SK-N-SH (cell line): ENCODE results near the gene NALCN. TPM values are rescaled to one million over a fixed set of nuclear protein-coding genes. Genes with fewer than 3 reads are reported as not detected.

Experiments used
- CTCF ChIA-PET: fragments of 300-600, 350-600 bp; formaldehyde crosslinking; extraction: SDS; loops from one replicate; lab custom pipeline; 2021; lab: Yijun Ruan, JAX
- POLR2A ChIA-PET: fragments of 350-600 bp; sonication (Branson Sonifier 250); formaldehyde crosslinking; extraction: SDS; loops from one replicate; lab custom pipeline; 2020; ENCODE audit warnings: antibody characterized with exemption, inconsistent platforms; lab: Yijun Ruan, JAX
- DNase-seq: peaks from one replicate; pipeline ENCODE4 v3.0.0; 2012
- H2AFZ ChIP-seq: fragments of 200-600 bp; sonication (generic); 2 replicates; pipeline ENCODE4 v1.8.1; 2016; ENCODE audit warnings: antibody characterized with exemption, mild to moderate bottlenecking, low read depth
- H3F3A ChIP-seq: fragments of 200-600 bp; sonication (generic); replicated peaks from 2 replicates; pipeline ENCODE3; 2016; ENCODE audit warnings: antibody characterized with exemption, mild to moderate bottlenecking; ENCODE audit not compliant: insufficient read depth
- H3K27ac ChIP-seq, 2 experiments: fragments of 200-500 bp in 1 of 2; fragments of 200-600 bp in 1 of 2; sonication (Bioruptor generic) in 1 of 2; sonication (generic), shearing (Covaris generic) in 1 of 2; 2 replicates each; pipeline versions ENCODE4 v1.5.1 to v1.6.1; 2014 to 2016; ENCODE audit warnings: low read depth in 2 of 2, inconsistent platforms in 1 of 2, low read length in 1 of 2, mild to moderate bottlenecking in 1 of 2, mixed read lengths in 1 of 2
- H3K27me3 ChIP-seq: fragments of 200-600 bp; sonication (generic), shearing (Covaris generic); 2 replicates; pipeline ENCODE4 v1.6.1; 2016; ENCODE audit warnings: mixed run types; ENCODE audit not compliant: insufficient read depth
- H3K36me3 ChIP-seq, 2 experiments: fragments of 200-500 bp in 1 of 2; fragments of 200-600 bp in 1 of 2; sonication (Bioruptor generic) in 1 of 2; sonication (generic) in 1 of 2; replicated peaks in 1 of 2; 2 replicates each; pipeline versions ENCODE3 to v1.5.1; 2014 to 2016; ENCODE audit warnings: low read length in 1 of 2, mild to moderate bottlenecking in 1 of 2; ENCODE audit not compliant: insufficient read depth in 2 of 2, control insufficient read depth in 1 of 2
- H3K4me1 ChIP-seq, 2 experiments: fragments of 200-500 bp in 1 of 2; fragments of 200-600 bp in 1 of 2; sonication (Bioruptor generic) in 1 of 2; sonication (generic), shearing (Covaris generic) in 1 of 2; 2 replicates each; pipeline versions ENCODE4 v1.5.1 to v1.6.1; 2014 to 2016; ENCODE audit warnings: low read depth in 1 of 2, low read length in 1 of 2, mixed run types in 1 of 2; ENCODE audit not compliant: insufficient read depth in 2 of 2, control insufficient read depth in 1 of 2
- H3K4me2 ChIP-seq: fragments of 200-600 bp; sonication (generic), shearing (Covaris generic); 2 replicates; pipeline ENCODE4 v1.6.1; 2017; ENCODE audit warnings: mixed run types
- H3K4me3 ChIP-seq, 2 experiments: fragments of 200-500 bp in 1 of 2; fragments of 200-600 bp in 1 of 2; sonication (Bioruptor generic) in 1 of 2; sonication (generic), shearing (Covaris generic) in 1 of 2; 2 replicates each; pipeline versions ENCODE4 v1.5.1 to v1.8.1; 2014 to 2016; ENCODE audit warnings: low read depth in 2 of 2, inconsistent platforms in 1 of 2, low read length in 1 of 2, mild to moderate bottlenecking in 1 of 2, mixed read lengths in 1 of 2, moderate library complexity in 1 of 2
- H3K79me2 ChIP-seq: fragments of 200-600 bp; sonication (generic); 2 replicates; pipeline ENCODE4 v1.8.1; 2017; ENCODE audit warnings: mild to moderate bottlenecking; ENCODE audit not compliant: insufficient read depth
- H3K9ac ChIP-seq: fragments of 200-600 bp; sonication (generic); 2 replicates; pipeline ENCODE4 v1.6.1; 2017; ENCODE audit warnings: mixed run types
- H3K9me2 ChIP-seq: fragments of 200-600 bp; sonication (generic); 2 replicates; pipeline ENCODE4 v1.6.1; 2017; ENCODE audit warnings: mixed run types
- H3K9me3 ChIP-seq: fragments of 200-600 bp; sonication (generic); 2 replicates; pipeline ENCODE4 v1.6.1; 2017; ENCODE audit warnings: mixed run types, mild to moderate bottlenecking, moderate library complexity
- H4K20me1 ChIP-seq: fragments of 200-600 bp; sonication (generic); 2 replicates; pipeline ENCODE4 v1.6.1; 2017; ENCODE audit warnings: mild to moderate bottlenecking, mixed run types; ENCODE audit not compliant: insufficient read depth
- ELF1 ChIP-seq: IDR thresholded peaks from 2 replicates; pipeline ENCODE4 v1.4.0; 2012
- EP300 ChIP-seq, 2 experiments: IDR thresholded peaks; 2 replicates each; pipeline versions ENCODE4 v1.4.0 to v1.6.1; 2012; ENCODE audit warnings: borderline replicate concordance in 1 of 2, low read depth in 1 of 2, low read length in 1 of 2
- FOSL2 ChIP-seq: IDR thresholded peaks from 2 replicates; pipeline ENCODE4 v1.4.0; 2012; ENCODE audit warnings: low read depth, mild to moderate bottlenecking, moderate library complexity, borderline replicate concordance
- GABPA ChIP-seq: IDR thresholded peaks from 2 replicates; pipeline ENCODE4 v1.4.0; 2012; ENCODE audit warnings: low read depth, mild to moderate bottlenecking
- MEF2A ChIP-seq: IDR thresholded peaks from 2 replicates; pipeline ENCODE4 v1.4.0; 2012; ENCODE audit warnings: low read depth, borderline replicate concordance
- RAD21 ChIP-seq: IDR thresholded peaks from 2 replicates; pipeline ENCODE4 v1.6.1; 2012; ENCODE audit warnings: mild to moderate bottlenecking, low read length
- TAF1 ChIP-seq: IDR thresholded peaks from 2 replicates; pipeline ENCODE4 v1.6.1; 2012; ENCODE audit warnings: low read depth, mild to moderate bottlenecking, low read length, moderate library complexity, borderline replicate concordance
- TCF12 ChIP-seq: IDR thresholded peaks from 2 replicates; pipeline ENCODE4 v1.4.0; 2012
- TEAD4 ChIP-seq: IDR thresholded peaks from 2 replicates; pipeline ENCODE4 v1.4.0; 2012; ENCODE audit warnings: mild to moderate bottlenecking, borderline replicate concordance; ENCODE audit not compliant: insufficient read depth
- WGBS: methylation state at CpG from one replicate; pipeline ENCODE4 v1.1.6; 2017; ENCODE audit warnings: low lambda C conversion rate; 5-methylcytosine and 5-hydroxymethylcytosine counted together
- polyA plus RNA-seq, 3 experiments: library from polyadenylated mRNA; depleted of rRNA; stranded (reverse); fragments of >200 nt; gene quantifications; 2 replicates each; pipeline ENCODE4 v1.2.3, GENCODE V29; 2012
- TF ChIP-seq, protein P1 (sequence below): fragments of 150-350 bp; IDR thresholded peaks from 2 replicates; pipeline ENCODE4 v1.6.1; 2016; ENCODE audit warnings: mild to moderate bottlenecking, low read depth, low read length
- TF ChIP-seq, protein P2 (sequence below): IDR thresholded peaks from 2 replicates; pipeline ENCODE4 v1.4.0; 2012; ENCODE audit warnings: low read depth
- TF ChIP-seq, protein P3 (sequence below): IDR thresholded peaks from 2 replicates; pipeline ENCODE4 v1.4.0; 2012; ENCODE audit warnings: low read depth, borderline replicate concordance
- TF ChIP-seq, protein P4 (sequence below): fragments of 150-350 bp; IDR thresholded peaks from 2 replicates; pipeline ENCODE4 v1.6.1; 2017; ENCODE audit warnings: antibody characterized with exemption, low read length, low read depth, borderline replicate concordance

NALCN gene
- polyA plus RNA-seq, 1 of the 3 experiments (the other 2 are of a cell fraction): 3.0 TPM

DNA sequence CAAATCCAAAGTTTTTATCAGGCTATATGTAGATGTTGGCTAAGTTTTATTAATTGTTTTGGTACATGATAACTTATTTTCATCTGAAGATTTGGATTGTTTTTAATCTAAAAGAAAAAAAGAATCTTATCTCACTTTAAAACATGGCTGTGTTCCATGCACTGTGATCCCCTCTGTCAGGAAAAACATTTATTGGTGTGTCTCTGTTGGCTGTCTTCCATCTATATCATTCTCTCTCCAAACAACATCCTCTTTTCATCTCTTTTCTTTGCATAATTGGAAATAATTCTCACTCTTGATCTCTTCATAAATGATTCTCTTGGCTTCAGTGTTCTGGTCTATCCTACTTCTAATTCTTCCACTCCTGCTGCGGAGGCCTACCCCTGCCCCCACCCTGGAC, 4.2 kb downstream of the NALCN start:
- WGBS: 100% methylated on average over 1 of the region's 1 CpG
- H3K27me3 ChIP-seq: no peaks in the 10 kb centered on the region
- POLR2A ChIA-PET: no interaction called here
- no peak overlapping the region for H3K4me3 ChIP-seq
- H4K20me1 ChIP-seq: no peaks in the 10 kb centered on the region
- no peak overlapping the region for H3K27ac ChIP-seq
- no peak overlapping the region for H3K4me2 ChIP-seq
- H3F3A ChIP-seq: no peaks in the 10 kb centered on the region
- DNase-seq: no peak
- no peaks in the 10 kb centered on the region for H3K9me3 ChIP-seq
- CTCF ChIA-PET: no interaction called here
- no peak overlapping the region for H2AFZ ChIP-seq
- no peak for TF ChIP-seq RAD21
- TF ChIP-seq, protein P1, sequence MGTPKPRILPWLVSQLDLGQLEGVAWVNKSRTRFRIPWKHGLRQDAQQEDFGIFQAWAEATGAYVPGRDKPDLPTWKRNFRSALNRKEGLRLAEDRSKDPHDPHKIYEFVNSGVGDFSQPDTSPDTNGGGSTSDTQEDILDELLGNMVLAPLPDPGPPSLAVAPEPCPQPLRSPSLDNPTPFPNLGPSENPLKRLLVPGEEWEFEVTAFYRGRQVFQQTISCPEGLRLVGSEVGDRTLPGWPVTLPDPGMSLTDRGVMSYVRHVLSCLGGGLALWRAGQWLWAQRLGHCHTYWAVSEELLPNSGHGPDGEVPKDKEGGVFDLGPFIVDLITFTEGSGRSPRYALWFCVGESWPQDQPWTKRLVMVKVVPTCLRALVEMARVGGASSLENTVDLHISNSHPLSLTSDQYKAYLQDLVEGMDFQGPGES: no peak
- TF ChIP-seq, protein P2, sequence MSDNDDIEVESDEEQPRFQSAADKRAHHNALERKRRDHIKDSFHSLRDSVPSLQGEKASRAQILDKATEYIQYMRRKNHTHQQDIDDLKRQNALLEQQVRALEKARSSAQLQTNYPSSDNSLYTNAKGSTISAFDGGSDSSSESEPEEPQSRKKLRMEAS: no peak
- TF ChIP-seq, protein P3, sequence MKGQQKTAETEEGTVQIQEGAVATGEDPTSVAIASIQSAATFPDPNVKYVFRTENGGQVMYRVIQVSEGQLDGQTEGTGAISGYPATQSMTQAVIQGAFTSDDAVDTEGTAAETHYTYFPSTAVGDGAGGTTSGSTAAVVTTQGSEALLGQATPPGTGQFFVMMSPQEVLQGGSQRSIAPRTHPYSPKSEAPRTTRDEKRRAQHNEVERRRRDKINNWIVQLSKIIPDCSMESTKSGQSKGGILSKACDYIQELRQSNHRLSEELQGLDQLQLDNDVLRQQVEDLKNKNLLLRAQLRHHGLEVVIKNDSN: no peak
- TF ChIP-seq, protein P4, sequence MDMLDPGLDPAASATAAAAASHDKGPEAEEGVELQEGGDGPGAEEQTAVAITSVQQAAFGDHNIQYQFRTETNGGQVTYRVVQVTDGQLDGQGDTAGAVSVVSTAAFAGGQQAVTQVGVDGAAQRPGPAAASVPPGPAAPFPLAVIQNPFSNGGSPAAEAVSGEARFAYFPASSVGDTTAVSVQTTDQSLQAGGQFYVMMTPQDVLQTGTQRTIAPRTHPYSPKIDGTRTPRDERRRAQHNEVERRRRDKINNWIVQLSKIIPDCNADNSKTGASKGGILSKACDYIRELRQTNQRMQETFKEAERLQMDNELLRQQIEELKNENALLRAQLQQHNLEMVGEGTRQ: no peak
- TF ChIP-seq TEAD4: no peak
- no peak for TF ChIP-seq EP300 (IDR thresholded peaks at IDR 0.05; ENCODE audit: borderline replicate concordance in 1 of 2, low read depth in 1 of 2, low read length in 1 of 2)
- TF ChIP-seq GABPA: no peak
- TF ChIP-seq TCF12: no peak
- no peaks in the 10 kb centered on the region for H3K9me2 ChIP-seq
- peaks cover under 1 to 8% of the 10 kb centered on the region in 2 experiments; a peak in 2 of 4 replicates for H3K4me1 ChIP-seq
- peaks cover 6% of the 10 kb centered on the region for H3K79me2 ChIP-seq
- no peak overlapping the region for H3K9ac ChIP-seq
- no peaks in the 10 kb centered on the region for H3K36me3 ChIP-seq

DNA sequence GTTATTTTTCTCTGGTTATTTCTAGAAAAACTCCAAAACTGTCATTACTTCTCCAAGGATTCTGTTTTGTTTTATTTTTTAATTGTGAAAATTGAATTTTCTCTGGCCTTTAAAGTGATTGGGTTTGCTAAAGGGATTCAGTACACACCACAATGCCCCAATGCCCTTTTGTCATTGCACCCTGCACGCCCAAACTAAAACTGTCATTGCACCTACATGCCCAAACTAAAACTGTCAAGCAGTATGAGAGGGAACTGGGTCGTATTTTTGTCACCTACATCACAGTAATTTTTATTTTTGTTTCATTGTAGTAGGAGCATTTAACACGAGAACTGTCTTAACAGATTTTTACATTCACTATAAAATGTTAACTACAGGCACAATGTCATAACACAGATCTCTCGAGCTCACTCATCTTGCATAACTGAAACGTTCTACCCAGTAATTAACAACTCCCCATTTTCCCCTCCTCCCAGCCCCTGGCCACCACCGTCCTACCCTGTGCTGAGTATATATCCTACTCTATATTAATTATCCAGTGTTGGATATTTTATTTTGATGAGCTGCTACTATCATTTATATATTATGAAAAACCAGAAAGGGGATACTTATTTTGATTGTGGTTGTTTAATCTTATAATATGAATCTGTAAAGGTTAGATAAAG, 7.2 kb downstream of the NALCN start:
- ChIA-PET POLR2A (no interaction called here), CTCF (interaction anchor here (0.7 kb wide), 1 partner anchor 45 kb away, joined by 3 read pairs; no protein-coding TSS in a partner anchor)
- Histone ChIP-seq H3K9me2 (no peaks in the 10 kb centered on the region), H3K27me3 (no peaks in the 10 kb centered on the region), H3K79me2 (peaks cover 3% of the 10 kb centered on the region; the same call in 1 of the 2 replicates), H3K27ac (no peak overlapping the region), H3K4me1 (peaks cover 0 to 7% of the 10 kb centered on the region in 2 experiments; a peak in 1 of 4 replicates), H3K4me2 (no peak overlapping the region), H3F3A (no peaks in the 10 kb centered on the region), H4K20me1 (no peaks in the 10 kb centered on the region), H3K36me3 (no peaks in the 10 kb centered on the region), H2AFZ (no peak overlapping the region), H3K9me3 (no peaks in the 10 kb centered on the region), H3K9ac (no peak overlapping the region), H3K4me3 (no peak overlapping the region)
- TF ChIP-seq ELF1: no peak
- TF ChIP-seq TAF1: no peak
- no peak for TF ChIP-seq FOSL2
- no peak for TF ChIP-seq MEF2A
- TF ChIP-seq, protein P4: no peak
- no peak for DNase-seq
- 90% methylated on average over 6 of the region's 6 CpGs for WGBS
